GM19438 (cell line): ENCODE measurements around the gene IGFBP5.

ENCODE experiments used
- ATAC-seq: cut with Tn5 transposase; IDR thresholded peaks from one replicate; pipeline ENCODE4 v1.9.1; 2021; ENCODE audit warnings: low read depth; ENCODE audit not compliant: unreplicated experiment

The IGFBP5 gene

GRCh38 chr2:216626168-216626874 is 69.0 kb downstream of the IGFBP5 start:
- ATAC-seq, result no peak

DNA sequence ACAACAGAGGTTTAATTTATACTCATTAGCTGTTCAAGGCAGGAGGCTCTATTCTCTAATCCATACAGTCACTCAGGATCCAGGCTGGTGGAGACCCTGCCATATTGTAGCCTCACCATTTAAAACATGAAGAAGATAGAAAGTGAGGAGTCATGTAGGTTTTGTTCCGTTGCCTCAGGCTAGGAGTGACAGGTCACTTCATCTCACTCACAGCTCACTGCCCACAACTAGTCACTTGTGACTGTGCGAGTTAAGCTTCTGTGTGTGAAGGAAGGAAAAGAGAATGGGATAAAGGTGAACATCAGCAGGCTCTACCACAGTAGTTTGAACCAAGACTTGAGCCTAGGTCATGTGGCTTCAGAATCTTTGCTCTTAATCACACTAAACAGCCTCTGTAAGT is 71.1 kb downstream of the IGFBP5 start:
- no peak for ATAC-seq

- no peak for ATAC-seq
Observed at GRCh38 chr2:216622526-216622925, 72.8 kb downstream of the IGFBP5 start.
